ENCODE measurements around the gene SH3GLB2. TPM values are rescaled to one million over a fixed set of nuclear protein-coding genes. Genes with fewer than 3 reads are reported as not detected.

SH3GLB2 gene
- total RNA-seq, 1 experiment from 2014 or later = 184 TPM

DNA sequence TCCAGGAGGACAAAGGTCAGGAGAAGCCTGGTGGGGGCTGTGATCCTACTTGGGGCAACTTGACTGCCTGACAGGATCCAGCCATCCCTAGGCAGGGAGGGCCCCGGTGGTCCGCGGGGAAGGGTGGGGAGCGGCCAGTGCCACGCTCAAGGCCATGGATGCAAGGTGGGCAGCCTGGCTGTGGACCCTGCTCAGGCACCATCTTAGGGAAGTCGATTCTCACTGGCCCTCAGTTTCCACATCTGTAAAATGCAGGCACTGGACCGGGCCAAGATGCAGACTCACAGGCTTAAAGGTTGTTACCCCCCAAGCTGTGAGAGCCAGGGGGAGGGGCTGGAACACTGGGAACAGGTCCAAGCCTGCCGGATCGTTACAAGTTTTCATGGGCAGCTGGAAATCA, 44.0 kb upstream of the SH3GLB2 start:
- TF ChIP-seq EZH2 (IDR thresholded peaks at IDR 0.05; ENCODE audit: low read depth) = no peak
- TF ChIP-seq, protein P1, sequence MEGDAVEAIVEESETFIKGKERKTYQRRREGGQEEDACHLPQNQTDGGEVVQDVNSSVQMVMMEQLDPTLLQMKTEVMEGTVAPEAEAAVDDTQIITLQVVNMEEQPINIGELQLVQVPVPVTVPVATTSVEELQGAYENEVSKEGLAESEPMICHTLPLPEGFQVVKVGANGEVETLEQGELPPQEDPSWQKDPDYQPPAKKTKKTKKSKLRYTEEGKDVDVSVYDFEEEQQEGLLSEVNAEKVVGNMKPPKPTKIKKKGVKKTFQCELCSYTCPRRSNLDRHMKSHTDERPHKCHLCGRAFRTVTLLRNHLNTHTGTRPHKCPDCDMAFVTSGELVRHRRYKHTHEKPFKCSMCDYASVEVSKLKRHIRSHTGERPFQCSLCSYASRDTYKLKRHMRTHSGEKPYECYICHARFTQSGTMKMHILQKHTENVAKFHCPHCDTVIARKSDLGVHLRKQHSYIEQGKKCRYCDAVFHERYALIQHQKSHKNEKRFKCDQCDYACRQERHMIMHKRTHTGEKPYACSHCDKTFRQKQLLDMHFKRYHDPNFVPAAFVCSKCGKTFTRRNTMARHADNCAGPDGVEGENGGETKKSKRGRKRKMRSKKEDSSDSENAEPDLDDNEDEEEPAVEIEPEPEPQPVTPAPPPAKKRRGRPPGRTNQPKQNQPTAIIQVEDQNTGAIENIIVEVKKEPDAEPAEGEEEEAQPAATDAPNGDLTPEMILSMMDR (conservative IDR thresholded peaks at IDR 0.05) = no peak
- Histone ChIP-seq H3K4me1 (replicated peaks; ENCODE audit: insufficient read depth) (peaks cover 4% of the 10 kb centered on the region), H3K27ac (no peak overlapping the region), H4K20me1 (ENCODE audit: insufficient read depth) (no peaks in the 10 kb centered on the region; the same call in 1 of the 2 replicates), H3K4me3 (no peak overlapping the region), H3K27me3 (ENCODE audit: insufficient read depth, low read depth) (no peaks in the 10 kb centered on the region), H3F3A (ENCODE audit: insufficient read depth, low read depth) (peaks cover 14% of the 10 kb centered on the region; the same call in 1 of the 2 replicates), H3K36me3 (ENCODE audit: low read depth) (no peaks in the 10 kb centered on the region), H2AFZ (no peak overlapping the region), H3K4me2 (no peak overlapping the region), H3K79me2 (ENCODE audit: low read depth) (no peaks in the 10 kb centered on the region), H3K9me3 (ENCODE audit: insufficient read depth, low read depth) (no peaks in the 10 kb centered on the region), H3K9me2 (ENCODE audit: insufficient read depth) (no peaks in the 10 kb centered on the region)
- ChIA-PET CTCF (interaction anchor here (0.7 kb wide), 1 partner anchor 767 kb away, joined by 4 read pairs; no protein-coding TSS in a partner anchor), POLR2A (ENCODE audit: unreplicated experiment) (no interaction called here)
- intact Hi-C loops (cut with micrococcal nuclease; ENCODE audit: unreplicated experiment) = no loop called here
- no TSS peak for BruUV-seq (replicated peaks)
- no peak for DNase-seq

DNA sequence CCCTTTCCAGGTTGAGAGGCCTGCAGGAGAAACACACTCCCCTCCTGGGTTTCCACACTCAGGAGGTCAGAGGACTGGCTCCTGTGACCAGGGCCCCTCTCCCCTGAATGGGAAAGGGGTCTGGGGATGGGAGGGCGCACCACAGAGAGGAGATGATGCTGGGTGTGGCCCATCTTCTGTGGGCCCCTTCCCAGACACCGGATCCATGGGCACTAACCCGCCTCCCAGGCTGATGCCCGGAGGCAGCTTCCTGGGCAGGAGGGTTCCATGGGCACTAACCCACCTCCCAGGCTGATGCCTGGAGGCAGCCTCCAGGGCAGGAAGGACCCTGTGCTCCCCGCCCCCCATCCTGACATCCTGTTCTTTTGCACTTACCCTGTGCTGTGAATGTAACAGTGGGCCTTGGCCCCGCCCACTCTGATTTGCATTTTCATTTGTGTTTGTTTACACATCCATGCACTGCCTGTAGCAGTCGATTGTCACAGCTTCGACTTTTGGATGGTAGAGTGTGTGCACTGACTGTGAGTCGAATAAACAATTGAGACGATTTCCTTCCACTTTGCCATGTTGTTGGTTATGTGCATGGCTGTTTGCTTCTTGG, 43.5 kb upstream of the SH3GLB2 start:
- BruUV-seq (replicated peaks) = no TSS peak
- H3K9me2 ChIP-seq (ENCODE audit: insufficient read depth) = no peaks in the 10 kb centered on the region
- peaks cover 9% of the 10 kb centered on the region; the same call in 1 of the 2 replicates for H3F3A ChIP-seq (ENCODE audit: insufficient read depth, low read depth)
- no peaks in the 10 kb centered on the region for H3K36me3 ChIP-seq (ENCODE audit: low read depth)
- CTCF ChIA-PET = interaction anchor here (0.7 kb wide), 1 partner anchor 767 kb away, joined by 4 read pairs; no protein-coding TSS in a partner anchor
- TF ChIP-seq, protein P1 (conservative IDR thresholded peaks at IDR 0.05) = no peak
- no peak for TF ChIP-seq EZH2 (IDR thresholded peaks at IDR 0.05; ENCODE audit: low read depth)
- intact Hi-C loops (cut with micrococcal nuclease; ENCODE audit: unreplicated experiment) = no loop called here
- no peaks in the 10 kb centered on the region for H3K79me2 ChIP-seq (ENCODE audit: low read depth)
- H3K4me2 ChIP-seq = no peak overlapping the region
- POLR2A ChIA-PET (ENCODE audit: unreplicated experiment) = no interaction called here
- no peaks in the 10 kb centered on the region for H3K9me3 ChIP-seq (ENCODE audit: insufficient read depth, low read depth)
- H3K27me3 ChIP-seq (ENCODE audit: insufficient read depth, low read depth) = no peaks in the 10 kb centered on the region
- peak in 1 of 2 experiments; percentile 29 for DNase-seq
- H2AFZ ChIP-seq = no peak overlapping the region
- H4K20me1 ChIP-seq (ENCODE audit: insufficient read depth) = no peaks in the 10 kb centered on the region; the same call in 1 of the 2 replicates
- H3K4me1 ChIP-seq (replicated peaks; ENCODE audit: insufficient read depth) = no peaks in the 10 kb centered on the region
- no peak overlapping the region for H3K27ac ChIP-seq
- no peak overlapping the region for H3K4me3 ChIP-seq

DNA sequence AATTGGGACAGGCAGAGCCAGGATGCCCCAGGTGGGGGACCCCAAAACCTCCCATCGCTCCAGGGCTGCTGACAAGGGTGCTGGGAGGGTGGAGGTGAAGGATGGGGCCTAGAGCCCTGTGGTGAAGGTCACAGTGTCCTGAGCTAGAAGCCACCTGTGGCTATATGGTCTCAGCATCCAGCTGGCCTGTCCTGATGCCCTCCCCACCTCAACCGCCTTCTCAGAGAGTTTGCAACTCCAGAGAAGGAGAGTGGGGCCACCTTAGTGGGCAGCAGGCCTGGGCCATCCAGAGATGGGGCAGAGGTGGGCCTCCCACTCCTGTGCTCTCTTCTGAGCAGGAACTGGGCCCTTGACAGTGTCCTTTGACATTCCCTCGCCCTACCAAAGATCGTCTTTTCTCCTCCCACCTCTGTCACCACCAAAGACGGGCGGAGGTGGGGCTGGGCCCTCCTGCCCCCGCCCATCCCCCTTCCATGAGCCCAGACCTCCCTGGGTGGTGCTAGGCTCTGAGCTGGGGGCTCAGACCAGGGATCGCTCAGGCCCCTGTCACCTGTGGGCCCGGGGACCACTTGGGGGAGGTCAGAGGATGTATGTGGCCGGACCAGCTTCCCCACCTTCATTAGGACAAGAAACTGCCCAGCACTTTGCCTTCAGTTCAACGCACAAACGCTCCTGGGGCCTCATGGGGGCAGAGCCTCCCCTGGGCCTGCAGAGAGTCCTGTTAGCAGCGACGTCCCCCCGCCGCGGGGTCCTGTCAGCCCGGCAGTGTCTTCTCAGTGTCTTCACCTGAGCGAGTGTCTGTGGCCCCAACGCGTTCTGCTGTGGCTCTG, 42.8 kb upstream of the SH3GLB2 start:
- ChIA-PET POLR2A (ENCODE audit: unreplicated experiment) (no interaction called here), CTCF (no interaction called here)
- H3F3A ChIP-seq (ENCODE audit: insufficient read depth, low read depth) = peaks cover 9% of the 10 kb centered on the region; the same call in 1 of the 2 replicates
- intact Hi-C loops (cut with micrococcal nuclease; ENCODE audit: unreplicated experiment) = no loop called here
- H3K4me1 ChIP-seq (replicated peaks; ENCODE audit: insufficient read depth) = no peaks in the 10 kb centered on the region
- no peaks in the 10 kb centered on the region for H3K36me3 ChIP-seq (ENCODE audit: low read depth)
- no TSS peak for BruUV-seq (replicated peaks)
- no peaks in the 10 kb centered on the region for H3K27me3 ChIP-seq (ENCODE audit: insufficient read depth, low read depth)
- H3K9me3 ChIP-seq (ENCODE audit: insufficient read depth, low read depth) = no peaks in the 10 kb centered on the region
- H3K4me3 ChIP-seq = no peak overlapping the region
- H3K9me2 ChIP-seq (ENCODE audit: insufficient read depth) = no peaks in the 10 kb centered on the region
- H4K20me1 ChIP-seq (ENCODE audit: insufficient read depth) = no peaks in the 10 kb centered on the region; the same call in 1 of the 2 replicates
- H3K27ac ChIP-seq = no peak overlapping the region
- peak in 1 of 2 experiments; percentile 15 for DNase-seq
- TF ChIP-seq, protein P1 (conservative IDR thresholded peaks at IDR 0.05) = no peak
- TF ChIP-seq EZH2 (IDR thresholded peaks at IDR 0.05; ENCODE audit: low read depth) = no peak
- no peaks in the 10 kb centered on the region for H3K79me2 ChIP-seq (ENCODE audit: low read depth)
- no peak overlapping the region for H3K4me2 ChIP-seq
- H2AFZ ChIP-seq = no peak overlapping the region

Measured in PC-9 (cell line).